GM23338 (cell line): Measurements from ENCODE around the gene COLEC12. TPM values are rescaled to one million over a fixed set of nuclear protein-coding genes. Genes with fewer than 3 reads are reported as not detected.

Experiments used
- ATAC-seq: fragments of 200-7000 bp; cut with Tn5 transposase; 3 replicates; pipeline ENCODE4 v1.9.1; 2020
- DNase-seq: peaks from one replicate; pipeline ENCODE4 v3.0.0-alpha.2; 2015; ENCODE audit warnings: low spot score
- H2AFZ ChIP-seq: fragments of 200-600 bp; sonication (generic); 2 replicates; pipeline ENCODE4 v1.8.0; 2016; ENCODE audit warnings: antibody characterized with exemption, mild to moderate bottlenecking, moderate library complexity
- H3F3A ChIP-seq: fragments of 200-600 bp; sonication (generic); replicated peaks from 2 replicates; pipeline ENCODE4 v1.8.0; 2017; ENCODE audit warnings: antibody characterized with exemption, mixed run types, low read depth
- H3K27ac ChIP-seq: fragments of 200-600 bp; sonication (generic); 2 replicates; pipeline ENCODE4 v1.6.1; 2016; ENCODE audit warnings: low read depth
- H3K27me3 ChIP-seq: fragments of 200-600 bp; sonication (generic); 2 replicates; pipeline ENCODE4 v1.8.0; 2016; ENCODE audit warnings: mild to moderate bottlenecking, mixed run types, moderate library complexity; ENCODE audit not compliant: insufficient read depth
- H3K36me3 ChIP-seq: fragments of 200-600 bp; sonication (generic); 2 replicates; pipeline ENCODE4 v1.8.0; 2016; ENCODE audit warnings: mild to moderate bottlenecking; ENCODE audit not compliant: insufficient read depth
- H3K4me1 ChIP-seq: fragments of 200-600 bp; sonication (generic); 2 replicates; pipeline ENCODE4 v1.8.0; 2016; ENCODE audit warnings: mild to moderate bottlenecking, moderate library complexity; ENCODE audit not compliant: insufficient read depth
- H3K4me2 ChIP-seq: fragments of 200-600 bp; sonication (generic); 2 replicates; pipeline ENCODE4 v1.7.1; 2017; ENCODE audit warnings: mixed run types
- H3K4me3 ChIP-seq: fragments of 200-600 bp; sonication (generic); 2 replicates; pipeline ENCODE4 v1.6.1; 2016; ENCODE audit warnings: mixed run types
- H3K79me2 ChIP-seq: fragments of 200-600 bp; sonication (generic); replicated peaks from 2 replicates; pipeline ENCODE4 v1.8.0; 2017; ENCODE audit warnings: mild to moderate bottlenecking; ENCODE audit not compliant: insufficient read depth
- H3K9me2 ChIP-seq: fragments of 200-600 bp; sonication (generic); 2 replicates; pipeline ENCODE4 v1.8.0; 2017; ENCODE audit not compliant: insufficient read depth
- H4K20me1 ChIP-seq: fragments of 200-600 bp; sonication (generic); replicated peaks from 2 replicates; pipeline ENCODE4 v1.8.0; 2017; ENCODE audit warnings: mild to moderate bottlenecking; ENCODE audit not compliant: insufficient read depth
- H3K27ac Mint-ChIP-seq: 2 replicates; pipeline ENCODE4 v1.8.0; 2020; ENCODE audit warnings: inconsistent platforms, mild to moderate bottlenecking, moderate library complexity, mixed read lengths
- H3K27me3 Mint-ChIP-seq: 3 replicates; pipeline ENCODE4 v1.8.0; 2022; ENCODE audit warnings: low read depth, mild to moderate bottlenecking, moderate library complexity, mixed read lengths, inconsistent platforms; ENCODE audit not compliant: insufficient read depth, poor library complexity
- H3K36me3 Mint-ChIP-seq: 3 replicates; pipeline ENCODE4 v1.8.0; 2021; ENCODE audit warnings: low read depth, mild to moderate bottlenecking, inconsistent platforms, moderate library complexity, mixed read lengths
- H3K4me1 Mint-ChIP-seq: 3 replicates; pipeline ENCODE4 v1.8.0; 2020; ENCODE audit warnings: mild to moderate bottlenecking, inconsistent platforms, mixed read lengths
- H3K4me3 Mint-ChIP-seq: 3 replicates; pipeline ENCODE4 v1.8.0; 2021; ENCODE audit warnings: moderate library complexity, mild to moderate bottlenecking, inconsistent platforms, mixed read lengths
- H3K9me3 Mint-ChIP-seq: 3 replicates; pipeline ENCODE4 v1.8.0; 2020; ENCODE audit warnings: moderate library complexity, mild to moderate bottlenecking, inconsistent platforms, mixed read lengths
- CREB1 ChIP-seq: fragments of 250-450 bp; sonication (Bioruptor Pico); IDR thresholded peaks from 2 replicates; pipeline ENCODE4 v1.5.0; 2020; ENCODE audit warnings: low read depth, mild to moderate bottlenecking, moderate library complexity
- ETS1 ChIP-seq: IDR thresholded peaks from 2 replicates; pipeline ENCODE4 v1.6.1; 2016; ENCODE audit warnings: antibody characterized with exemption
- EZH2 ChIP-seq: fragments of 200-600 bp; sonication (generic); IDR thresholded peaks from one replicate; pipeline ENCODE4 v1.8.0; 2017; ENCODE audit warnings: antibody characterized with exemption, mild to moderate bottlenecking, low read depth; ENCODE audit not compliant: unreplicated experiment
- EZH2phosphoT487 ChIP-seq: fragments of 200-600 bp; sonication (generic); IDR thresholded peaks from one replicate; pipeline ENCODE4 v1.8.1; 2018; ENCODE audit warnings: antibody characterized with exemption; ENCODE audit not compliant: unreplicated experiment
- JUNB ChIP-seq: IDR thresholded peaks from one replicate; pipeline ENCODE4 v1.6.1; 2016; ENCODE audit warnings: antibody characterized with exemption; ENCODE audit not compliant: unreplicated experiment
- NANOG ChIP-seq: IDR thresholded peaks from 2 replicates; pipeline ENCODE4 v1.6.1; 2016; ENCODE audit warnings: antibody characterized with exemption, borderline replicate concordance
- POLR2AphosphoS5 ChIP-seq: IDR thresholded peaks from 2 replicates; pipeline ENCODE4 v1.6.1; 2016; ENCODE audit warnings: antibody characterized with exemption, low read depth
- STAT1 ChIP-seq: IDR thresholded peaks from one replicate; pipeline ENCODE4 v1.6.1; 2016; ENCODE audit warnings: antibody characterized with exemption; ENCODE audit not compliant: unreplicated experiment
- ZNF114 ChIP-seq: fragments of 250-450 bp; sonication (Bioruptor Pico); IDR thresholded peaks from 2 replicates; pipeline ENCODE4 v1.5.0; 2020; ENCODE audit warnings: mild to moderate bottlenecking, moderate library complexity
- ZNF462 ChIP-seq: fragments of 250-450 bp; sonication (Bioruptor Pico); IDR thresholded peaks from 2 replicates; pipeline ENCODE4 v1.5.0; 2020; ENCODE audit warnings: mild to moderate bottlenecking, moderate library complexity
- polyA plus RNA-seq: library from polyadenylated mRNA; unstranded; fragments of >200 nt; fragmentation: Nextera tagmentation; extraction: Ambion mirVana; gene quantifications from 2 replicates; pipeline ENCODE4 v1.2.1, GENCODE V29; 2016
- total RNA-seq: library from RNA; depleted of rRNA; stranded (reverse); fragments of >200 nt; shearing (Covaris generic); gene quantifications from 2 replicates; pipeline ENCODE4 v1.2.3, GENCODE V29; 2014

Gene COLEC12
- total and polyA plus RNA-seq, 2 experiments from 2014 or later: 1.1 to 3.2 TPM

GRCh38 chr18:497688-498087, 2.8 kb downstream of the COLEC12 start (continued):
- TF ChIP-seq ZNF462 (CRISPR knock-in tag): no peak
- TF ChIP-seq POLR2AphosphoS5: no peak
- no peak for TF ChIP-seq ZNF114 (CRISPR knock-in tag)
- TF ChIP-seq NANOG: no peak
- no peak for TF ChIP-seq EZH2
- no peak for TF ChIP-seq JUNB

GRCh38 chr18:495452-495851, 5.0 kb downstream of the COLEC12 start:
- DNase-seq (no peak), ATAC-seq (no peak)
- Histone ChIP-seq H3K36me3 (no peaks in the 10 kb centered on the region), H2AFZ (no peak overlapping the region), H3K4me2 (no peak overlapping the region), H4K20me1 (no peaks in the 10 kb centered on the region; the same call in 1 of the 2 replicates), H3K27ac (no peak overlapping the region), H3K9me2 (no peaks in the 10 kb centered on the region), H3F3A (0 out of 2 replicates have a peak, but pooled peaks cover 5% of the 10 kb centered on the region), H3K79me2 (no peaks in the 10 kb centered on the region), H3K4me1 (peaks cover 13% of the 10 kb centered on the region), H3K4me3 (no peak overlapping the region), H3K27me3 (peaks cover 30% of the 10 kb centered on the region)
- no peak for TF ChIP-seq NANOG
- TF ChIP-seq CREB1 (CRISPR knock-in tag): no peak
- no peak for TF ChIP-seq EZH2phosphoT487
- TF ChIP-seq POLR2AphosphoS5: no peak
- no peak for TF ChIP-seq ETS1
- no peak for TF ChIP-seq EZH2
- TF ChIP-seq STAT1: no peak
- TF ChIP-seq JUNB: no peak
- Mint-ChIP-seq H3K27ac (no peak overlapping the region), H3K36me3 (no peaks in the 10 kb centered on the region), H3K4me1 (peaks cover 20% of the 10 kb centered on the region), H3K9me3 (no peaks in the 10 kb centered on the region), H3K4me3 (no peak overlapping the region), H3K27me3 (peaks cover 27% of the 10 kb centered on the region)
